Measurements from ENCODE around the gene SRRD. TPM values are rescaled to one million over a fixed set of nuclear protein-coding genes. Genes with fewer than 3 reads are reported as not detected.

The SRRD gene
- total and polyA plus RNA-seq, 2 of the 13 experiments (the other 11 are each of a cell fraction or from before 2014, with no cell fraction given), result 22.8 to 36.6 TPM

- TF ChIP-seq ZNF646 (CRISPR knock-in tag; IDR thresholded peaks at IDR 0.05) (no peak), SKI (IDR thresholded peaks at IDR 0.05; ENCODE audit: partially characterized antibody) (peak; percentile 71), TGIF2 (CRISPR knock-in tag; IDR thresholded peaks at IDR 0.05) (0 out of 2 replicates have a peak, but pooled peaks have one; percentile 36), ZNF737 (CRISPR knock-in tag; IDR thresholded peaks at IDR 0.05; ENCODE audit: borderline replicate concordance) (no peak), GLI4 (CRISPR knock-in tag; IDR thresholded peaks at IDR 0.05; ENCODE audit: borderline replicate concordance) (0 out of 2 replicates have a peak, but pooled peaks have one; percentile 68), FOXP4 (CRISPR knock-in tag; IDR thresholded peaks at IDR 0.05) (peak; percentile 66; the same call in 1 of the 2 replicates), ZNF687 (CRISPR knock-in tag; IDR thresholded peaks at IDR 0.05) (peak; percentile 88), ZNF431 (CRISPR knock-in tag; IDR thresholded peaks at IDR 0.05; ENCODE audit: borderline replicate concordance, low read depth) (0 out of 2 replicates have a peak, but pooled peaks have one; percentile 17), CENPX (CRISPR knock-in tag; IDR thresholded peaks at IDR 0.05) (no peak), ZFP1 (CRISPR knock-in tag; IDR thresholded peaks at IDR 0.05) (peak; percentile 42; the same call in 1 of the 2 replicates), ZNF740 (CRISPR knock-in tag; IDR thresholded peaks at IDR 0.05) (peak; percentile 86), ZBTB43 (CRISPR knock-in tag; conservative IDR thresholded peaks at IDR 0.05) (peak; percentile 16; the same call in 1 of the 2 replicates)
Observed at GRCh38 chr22:26483439-26484359, at the start of gene SRRD, which contains the start of gene HPS4 (continued).
